SK-N-MC (cell line): Measurements from ENCODE around the gene ALAS1.
"Not testable (repeated sequence)": the region's sequence is repeated elsewhere in the genome, so short reads cannot be mapped to it uniquely, and the experiment has no call there.

Source experiments
- DNase-seq: peaks from one replicate; pipeline ENCODE4 v3.0.0-alpha.2; 2011; ENCODE audit warnings: low read depth, low spot score
- H3K27ac ChIP-seq: fragments of 200-600 bp; sonication (generic); 2 replicates; pipeline ENCODE4 v1.5.1; 2016; ENCODE audit warnings: mixed run types
- H3K36me3 ChIP-seq: fragments of 200-600 bp; sonication (generic); 2 replicates; pipeline ENCODE4 v1.6.1; 2017; ENCODE audit warnings: antibody characterized with exemption, low read length, mixed read lengths; ENCODE audit not compliant: insufficient read depth
- H3K4me3 ChIP-seq: fragments of 200-600 bp; sonication (generic); 2 replicates; pipeline ENCODE4 v1.5.1; 2016
- H3K9ac ChIP-seq: fragments of 200-600 bp; sonication (generic); 2 replicates; pipeline ENCODE4 v1.8.0; 2017; ENCODE audit warnings: mixed run types, mixed read lengths; ENCODE audit not compliant: insufficient read length
- H3K9me3 ChIP-seq: fragments of 200-600 bp; sonication (generic); 2 replicates; pipeline ENCODE4 v1.6.1; 2017; ENCODE audit warnings: low read depth, mild to moderate bottlenecking, antibody characterized with exemption, low read length, moderate library complexity, mixed read lengths
- EZH2 ChIP-seq: fragments of 200-600 bp; sonication (generic); IDR thresholded peaks from one replicate; pipeline ENCODE4 v1.6.1; 2017; ENCODE audit warnings: antibody characterized with exemption
- FOXP2 ChIP-seq: optimal IDR thresholded peaks from 2 replicates; pipeline ENCODE3; 2011; ENCODE audit warnings: mild to moderate bottlenecking, moderate library complexity; ENCODE audit not compliant: insufficient read depth; ENCODE audit errors: extremely low read length, control extremely low read depth
- POLR2AphosphoS5 ChIP-seq: IDR thresholded peaks from 2 replicates; pipeline ENCODE4 v1.6.1; 2012; ENCODE audit warnings: mild to moderate bottlenecking, low read depth, low read length, borderline replicate concordance

ALAS1 gene

GRCh38 chr3:52197842-52198625 is at the start of gene ALAS1:
ALAS1 (plus strand) TSS chr3:52198160; CDS start chr3:52199242, 1,082 bp downstream.
- Histone ChIP-seq H3K36me3 (peaks cover 19% of the 10 kb centered on the region), H3K9me3 (no peaks in the 10 kb centered on the region), H3K4me3 (peak within 1 kb of the TSS; percentile 83), H3K27ac (no peak within 1 kb of the TSS), H3K9ac (peak within 1 kb of the TSS; percentile 83)
- peak; percentile 6 for DNase-seq
- TF ChIP-seq POLR2AphosphoS5: peak; percentile 89
- no peak for TF ChIP-seq EZH2
- no peak for TF ChIP-seq FOXP2

GRCh38 chr3:52149021-52149420 is 48.9 kb upstream of the ALAS1 start:
- no peaks in the 10 kb centered on the region for H3K9me3 ChIP-seq
- no peak overlapping the region for H3K27ac ChIP-seq
- no peak for DNase-seq
- H3K36me3 ChIP-seq: peaks cover 4% of the 10 kb centered on the region; the same call in 1 of the 2 replicates
- no peak for TF ChIP-seq FOXP2
- no peak for TF ChIP-seq EZH2
- TF ChIP-seq POLR2AphosphoS5: no peak
- H3K4me3 ChIP-seq: no peak overlapping the region
- no peak overlapping the region for H3K9ac ChIP-seq

GRCh38 chr3:52149726-52150125 is 48.2 kb upstream of the ALAS1 start:
- Histone ChIP-seq H3K36me3 (peaks cover 4% of the 10 kb centered on the region; the same call in 1 of the 2 replicates), H3K9me3 (no peaks in the 10 kb centered on the region), H3K27ac (no peak overlapping the region), H3K9ac (no peak overlapping the region), H3K4me3 (no peak overlapping the region)
- DNase-seq: no peak
- TF ChIP-seq FOXP2 (no peak), EZH2 (no peak), POLR2AphosphoS5 (no peak)

GRCh38 chr3:52150357-52150756 is 47.6 kb upstream of the ALAS1 start:
- Histone ChIP-seq H3K9me3 (no peaks in the 10 kb centered on the region), H3K36me3 (peaks cover 4% of the 10 kb centered on the region; the same call in 1 of the 2 replicates), H3K9ac (no peak overlapping the region), H3K27ac (no peak overlapping the region), H3K4me3 (no peak overlapping the region)
- no peak for TF ChIP-seq EZH2
- no peak for TF ChIP-seq POLR2AphosphoS5
- TF ChIP-seq FOXP2: no peak
- no peak for DNase-seq

- Histone ChIP-seq H3K27ac (no peak overlapping the region), H3K4me3 (no peak overlapping the region), H3K9me3 (no peaks in the 10 kb centered on the region), H3K9ac (no peak overlapping the region), H3K36me3 (peaks cover 4% of the 10 kb centered on the region; the same call in 1 of the 2 replicates)
- TF ChIP-seq FOXP2 (no peak), EZH2 (no peak), POLR2AphosphoS5 (no peak)
- DNase-seq: no peak
Observed at GRCh38 chr3:52150860-52151259, 47.1 kb upstream of the ALAS1 start.

GRCh38 chr3:52151991-52152390 is 46.0 kb upstream of the ALAS1 start:
- not testable (repeated sequence) for H3K4me3 ChIP-seq, H3K36me3 ChIP-seq, H3K9me3 ChIP-seq, H3K27ac ChIP-seq, DNase-seq, H3K9ac ChIP-seq

- no peak for DNase-seq
- peaks cover 4% of the 10 kb centered on the region; the same call in 1 of the 2 replicates for H3K36me3 ChIP-seq
- peak overlapping the region; percentile 83 for H3K9ac ChIP-seq
- TF ChIP-seq POLR2AphosphoS5 (no peak), EZH2 (no peak), FOXP2 (no peak)
- H3K27ac ChIP-seq: no peak overlapping the region
- H3K9me3 ChIP-seq: no peaks in the 10 kb centered on the region
- H3K4me3 ChIP-seq: peak overlapping the region; percentile 87
Observed at GRCh38 chr3:52153389-52154096, 44.4 kb upstream of the ALAS1 start.

GRCh38 chr3:52154135-52155094 is 43.5 kb upstream of the ALAS1 start, which contains the start of gene POC1A:
POC1A (minus strand) TSS chr3:52154423; CDS start chr3:52154372, 51 bp downstream.
- peak; percentile 67 for TF ChIP-seq POLR2AphosphoS5
- TF ChIP-seq EZH2: no peak
- peak; percentile 35 for TF ChIP-seq FOXP2
- H3K27ac ChIP-seq: peak within 1 kb of the TSS; percentile 87
- H3K4me3 ChIP-seq: peak within 1 kb of the TSS; percentile 87
- peak; percentile 78 for DNase-seq
- H3K36me3 ChIP-seq: no peaks in the 10 kb centered on the region; the same call in 1 of the 2 replicates
- H3K9me3 ChIP-seq: no peaks in the 10 kb centered on the region
- peak within 1 kb of the TSS; percentile 83 for H3K9ac ChIP-seq
